Epithelial cell of esophagus (primary cell): ENCODE measurements around the gene PARD3B.

Experiments used
- DNase-seq: peaks from one replicate; pipeline ENCODE4 v3.0.0; 2010; ENCODE audit warnings: low read depth
- H3K4me3 ChIP-seq: 2 replicates; pipeline ENCODE4 v1.5.1; 2011; ENCODE audit warnings: mild to moderate bottlenecking, low read length, control low read depth
- TF ChIP-seq, protein P1 (sequence below): IDR thresholded peaks from 2 replicates; pipeline ENCODE4 v1.5.1; 2011; ENCODE audit warnings: low read depth, mild to moderate bottlenecking, low read length, control low read depth, inconsistent platforms; ENCODE audit not compliant: insufficient read depth; ENCODE audit errors: missing control alignments

The PARD3B gene

DNA sequence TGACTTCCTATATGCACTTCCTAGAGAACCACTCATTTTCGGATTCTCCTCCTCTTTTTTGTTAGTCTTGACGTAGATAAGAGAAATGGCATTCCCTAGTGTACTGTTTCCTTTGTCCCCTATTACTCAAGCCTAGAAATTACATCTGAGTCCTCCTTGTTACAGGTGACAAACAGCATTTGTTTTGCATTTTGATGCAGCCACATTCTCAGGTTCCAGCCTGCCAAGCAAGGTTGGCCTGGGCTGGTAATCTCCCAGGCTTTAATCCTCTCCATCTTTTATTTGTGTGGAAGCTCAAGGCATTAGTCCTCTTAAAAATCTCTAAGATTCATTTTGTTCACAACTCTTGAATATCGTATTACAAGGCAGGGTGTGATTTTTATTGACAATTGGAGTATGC is 819.0 kb downstream of the PARD3B start:
- TF ChIP-seq, protein P1, sequence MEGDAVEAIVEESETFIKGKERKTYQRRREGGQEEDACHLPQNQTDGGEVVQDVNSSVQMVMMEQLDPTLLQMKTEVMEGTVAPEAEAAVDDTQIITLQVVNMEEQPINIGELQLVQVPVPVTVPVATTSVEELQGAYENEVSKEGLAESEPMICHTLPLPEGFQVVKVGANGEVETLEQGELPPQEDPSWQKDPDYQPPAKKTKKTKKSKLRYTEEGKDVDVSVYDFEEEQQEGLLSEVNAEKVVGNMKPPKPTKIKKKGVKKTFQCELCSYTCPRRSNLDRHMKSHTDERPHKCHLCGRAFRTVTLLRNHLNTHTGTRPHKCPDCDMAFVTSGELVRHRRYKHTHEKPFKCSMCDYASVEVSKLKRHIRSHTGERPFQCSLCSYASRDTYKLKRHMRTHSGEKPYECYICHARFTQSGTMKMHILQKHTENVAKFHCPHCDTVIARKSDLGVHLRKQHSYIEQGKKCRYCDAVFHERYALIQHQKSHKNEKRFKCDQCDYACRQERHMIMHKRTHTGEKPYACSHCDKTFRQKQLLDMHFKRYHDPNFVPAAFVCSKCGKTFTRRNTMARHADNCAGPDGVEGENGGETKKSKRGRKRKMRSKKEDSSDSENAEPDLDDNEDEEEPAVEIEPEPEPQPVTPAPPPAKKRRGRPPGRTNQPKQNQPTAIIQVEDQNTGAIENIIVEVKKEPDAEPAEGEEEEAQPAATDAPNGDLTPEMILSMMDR, result no peak
- DNase-seq, result no peak
- no peak overlapping the region for H3K4me3 ChIP-seq

DNA sequence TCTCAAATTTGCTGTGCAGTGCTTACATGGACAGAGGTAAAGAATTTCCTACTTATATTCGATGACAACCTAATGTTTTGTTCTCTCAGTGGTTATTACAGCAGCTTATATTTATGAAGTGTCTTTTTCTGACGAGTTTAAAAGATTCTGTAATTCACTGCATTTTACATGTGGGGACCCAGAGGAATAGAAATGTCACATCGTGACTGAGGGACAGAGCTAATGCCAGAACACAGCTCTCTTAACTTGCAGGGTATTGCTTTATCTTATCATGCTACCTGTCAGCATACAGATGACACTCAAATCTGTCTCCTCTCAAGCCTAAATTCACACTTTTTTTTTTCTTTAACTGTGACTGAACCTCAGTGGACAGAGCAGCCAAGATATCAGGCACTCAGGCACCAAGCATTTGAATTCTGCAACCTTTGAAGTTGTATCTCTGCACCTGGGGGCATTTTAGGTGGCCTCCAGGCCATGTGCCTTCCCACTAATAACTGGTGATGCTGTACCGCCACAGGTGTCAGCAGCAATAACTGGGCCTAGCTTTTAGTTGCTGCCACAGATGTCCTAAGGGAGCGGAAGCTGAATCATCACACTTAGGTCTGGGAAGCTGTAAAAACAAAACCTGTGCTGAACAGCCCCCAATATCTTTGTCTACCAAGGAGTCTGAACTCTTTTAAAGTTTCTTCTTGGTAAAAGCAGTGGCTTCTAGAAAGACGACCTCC is 821.2 kb downstream of the PARD3B start:
- TF ChIP-seq, protein P1, result no peak
- peak; percentile 19 for DNase-seq
- no peak overlapping the region for H3K4me3 ChIP-seq

DNA sequence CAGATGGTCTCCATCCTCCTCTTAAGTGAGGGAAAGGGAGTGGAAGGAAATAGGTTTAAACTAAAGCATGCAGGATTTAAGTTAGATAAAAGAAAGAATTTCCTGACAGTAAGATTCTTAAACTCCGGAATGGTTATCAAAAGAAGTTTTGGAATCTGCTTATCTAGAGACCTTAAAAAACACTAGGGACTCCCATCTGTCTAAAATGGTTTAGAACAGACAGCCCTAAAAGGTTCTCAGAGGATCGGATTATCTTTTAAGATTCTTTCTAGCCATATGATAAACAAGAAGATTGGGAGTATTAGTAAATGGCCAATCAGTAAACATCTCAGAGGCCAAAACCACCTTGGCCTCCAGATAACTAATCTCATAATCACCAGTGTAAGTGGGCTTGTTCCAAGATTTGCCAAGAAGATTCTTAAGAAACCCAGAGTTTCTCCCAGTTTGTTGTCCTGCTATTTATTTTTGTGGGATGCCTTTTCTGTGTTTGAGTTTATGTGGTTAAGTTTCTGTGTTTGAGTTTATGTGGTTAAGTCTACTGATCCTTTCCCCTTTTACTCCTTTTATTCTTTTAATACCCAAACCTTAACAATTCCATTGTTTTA is 822.2 kb downstream of the PARD3B start:
- TF ChIP-seq, protein P1, result no peak
- no peak for DNase-seq
- H3K4me3 ChIP-seq, result no peak overlapping the region

DNA sequence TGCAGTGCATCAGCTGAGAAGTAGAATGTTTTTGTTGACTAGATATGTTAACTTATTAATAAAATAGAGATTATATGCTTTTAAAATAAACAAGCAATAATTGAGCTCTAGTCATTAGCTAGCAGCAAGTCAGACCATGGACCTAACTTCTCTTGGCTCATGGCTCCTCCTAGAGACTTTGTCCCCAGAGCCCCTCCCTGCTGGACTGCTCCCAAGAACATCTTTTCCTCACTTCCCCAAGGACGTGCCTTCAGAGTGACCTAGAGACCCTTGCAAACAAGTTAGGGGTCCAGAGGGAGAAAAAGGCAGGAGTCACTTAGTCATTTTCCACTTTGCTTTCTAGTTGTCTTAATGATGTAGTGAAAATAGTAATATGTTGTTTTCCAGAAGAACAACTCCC is 824.5 kb downstream of the PARD3B start:
- no peak for DNase-seq
- TF ChIP-seq, protein P1, result no peak
- H3K4me3 ChIP-seq, result no peak overlapping the region

DNA sequence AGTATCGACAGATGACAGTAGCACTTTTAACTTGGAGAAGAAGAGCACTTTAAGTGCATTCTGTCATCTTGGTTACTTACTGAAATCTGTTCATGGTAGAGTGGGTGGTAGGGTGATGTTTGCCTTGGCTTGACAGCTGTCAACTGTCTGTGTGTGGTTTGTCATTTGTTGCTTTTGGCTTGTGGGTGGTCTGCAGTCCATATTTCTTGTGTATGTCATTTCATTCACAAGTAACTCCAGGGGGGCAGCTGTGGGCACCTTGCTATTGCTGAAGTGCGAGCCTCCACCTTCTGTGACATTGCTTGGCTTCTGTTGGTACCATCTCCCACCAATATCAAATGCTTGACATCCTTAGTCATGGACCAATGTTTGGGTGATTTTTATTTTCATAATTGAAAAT is 825.5 kb downstream of the PARD3B start:
- no peak for DNase-seq
- TF ChIP-seq, protein P1, result no peak
- no peak overlapping the region for H3K4me3 ChIP-seq

DNA sequence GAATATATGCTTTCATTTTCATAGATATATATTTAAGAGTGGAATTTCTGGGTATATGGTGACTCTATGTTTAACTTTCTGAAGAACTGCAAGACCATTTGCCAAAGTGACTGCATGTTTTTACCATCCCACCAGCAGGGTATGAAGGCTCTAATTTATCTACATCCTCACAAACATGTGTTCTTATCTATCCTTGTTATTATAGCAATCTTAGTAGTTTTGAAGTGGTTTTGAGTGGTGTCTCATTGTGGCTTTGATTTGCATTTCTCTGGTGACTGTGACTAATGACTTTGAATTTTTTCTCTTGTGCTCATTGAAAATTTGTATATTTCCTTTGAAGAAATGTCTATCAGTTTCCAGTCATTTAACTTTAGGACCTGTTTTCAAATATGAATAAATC is 826.9 kb downstream of the PARD3B start:
- DNase-seq, result no peak

More for the DNA sequence above, 826.9 kb downstream of the PARD3B start:
- TF ChIP-seq, protein P1, result no peak
- H3K4me3 ChIP-seq, result no peak overlapping the region
